Right cardiac atrium (tissue), 5 donors: ENCODE data around the gene WWOX. TPM values are rescaled to one million over a fixed set of nuclear protein-coding genes. Genes with fewer than 3 reads are reported as not detected.

ENCODE experiments used
- ATAC-seq, 2 donors: fragments of 200-7000 bp; cut with Tn5 transposase; one replicate each; pipeline versions ENCODE4 v1.8.0 to v1.9.1; 2020; ENCODE audit warnings: moderate library complexity in 2 of 2, mild to moderate bottlenecking in 1 of 2
- DNase-seq, 3 donors: peaks; one replicate each; pipeline ENCODE4 v3.0.0-alpha.2; 2020
- H3K27ac ChIP-seq: one replicate; pipeline ENCODE4 v1.5.1; 2013; ENCODE audit warnings: mild to moderate bottlenecking, low read length, control low read depth, moderate library complexity
- H3K27me3 ChIP-seq: one replicate; pipeline ENCODE4 v1.6.1; 2013; ENCODE audit not compliant: control insufficient read depth, insufficient read depth
- H3K4me1 ChIP-seq: one replicate; pipeline ENCODE4 v1.6.1; 2013; ENCODE audit warnings: low read length; ENCODE audit not compliant: control insufficient read depth, insufficient read depth
- H3K4me3 ChIP-seq: one replicate; pipeline ENCODE4 v1.5.1; 2013; ENCODE audit warnings: low read length, control low read depth
- H3K9me3 ChIP-seq: one replicate; pipeline ENCODE4 v1.6.1; 2013; ENCODE audit warnings: low read length; ENCODE audit not compliant: control insufficient read depth
- WGBS: extraction: QIAGEN DNeasy Blood & Tissue Kit; methylation state at CpG from one replicate; pipeline ENCODE4 v1.1.7; 2013; 5-methylcytosine and 5-hydroxymethylcytosine counted together
- intact Hi-C, 4 donors: fragments of 100-400 bp; cut with DNase I; formaldehyde crosslinking; loops; one replicate each; pipeline versions ENCODE4 v1.11.0 to v1.14.0; 2022 to 2023
- polyA plus RNA-seq: library from polyadenylated mRNA; stranded (reverse); fragments of 200-250 nt; gene quantifications from one replicate; pipeline ENCODE4 v1.2.3, GENCODE V29; 2013
- total RNA-seq, 4 donors: library from RNA; stranded (reverse); fragmentation: NEBNext Ultra II Directional; extraction: Animal tissue kit (Norgen Biotek cat#: 25700); gene quantifications; one replicate each; pipeline ENCODE4 v1.2.1, GENCODE V29; 2021
- donor health status: healthy with polysubstance abuse.
- donor health status: DM: no; HTN: yes; CAD: no.
- donor health status: DM: no; HTN: no; CAD: no.
- donor health status: DM: no; HTN: yes; CAD: no; lungs with severe emphysema.
- donor health status: DM: yes; HTN: yes; CAD: no.

WWOX gene
- total and polyA plus RNA-seq, 5 donors: 6.0 to 14.9 (median 13.1) TPM

GRCh38 chr16:79092846-79093245 is 993.4 kb downstream of the WWOX start:
- peaks cover 2% of the 10 kb centered on the region for H3K4me1 ChIP-seq
- intact Hi-C loops: no loop called here

GRCh38 chr16:79093554-79093967 is 994.1 kb downstream of the WWOX start:
- intact Hi-C loops: no loop called here
- DNase-seq (peak; percentile 22 to 64 (median 57)), ATAC-seq (peak; percentile 41 to 56)
- 76% methylated on average over 10 of the region's 10 CpGs for WGBS
- Histone ChIP-seq H3K27me3 (peaks cover 3% of the 10 kb centered on the region), H3K4me1 (peaks cover 2% of the 10 kb centered on the region), H3K27ac (no peak overlapping the region), H3K4me3 (no peak overlapping the region), H3K9me3 (no peaks in the 10 kb centered on the region)

More at GRCh38 chr16:79092846-79093245, 993.4 kb downstream of the WWOX start:
- Histone ChIP-seq H3K27me3 (peaks cover 3% of the 10 kb centered on the region), H3K27ac (no peak overlapping the region), H3K4me3 (no peak overlapping the region), H3K9me3 (no peaks in the 10 kb centered on the region)
- no peak for ATAC-seq
- WGBS: 95% methylated on average over 5 of the region's 5 CpGs
- DNase-seq: no peak

- ATAC-seq: peak in 1 of 2 donors; percentile 22
- no peaks in the 10 kb centered on the region for H3K4me1 ChIP-seq
- intact Hi-C loops: no loop called here
- peaks cover 3% of the 10 kb centered on the region for H3K27me3 ChIP-seq
- H3K27ac ChIP-seq: no peak overlapping the region
- WGBS: 84% methylated on average over 7 of the region's 7 CpGs
- H3K9me3 ChIP-seq: no peaks in the 10 kb centered on the region
- no peak overlapping the region for H3K4me3 ChIP-seq
- DNase-seq: no peak
These were observed 996.8 kb downstream of the WWOX start for GRCh38 chr16:79096246-79096645.

GRCh38 chr16:79097166-79097565 is 997.7 kb downstream of the WWOX start:
- H3K9me3 ChIP-seq: no peaks in the 10 kb centered on the region
- intact Hi-C loops: no loop called here
- 74% methylated on average over 7 of the region's 7 CpGs for WGBS
- no peak overlapping the region for H3K27ac ChIP-seq
- H3K4me3 ChIP-seq: no peak overlapping the region
- DNase-seq: no peak
- H3K4me1 ChIP-seq: no peaks in the 10 kb centered on the region
- no peak for ATAC-seq
- peaks cover 3% of the 10 kb centered on the region for H3K27me3 ChIP-seq

- Histone ChIP-seq H3K9me3 (no peaks in the 10 kb centered on the region), H3K4me1 (no peaks in the 10 kb centered on the region), H3K27ac (no peak overlapping the region), H3K4me3 (no peak overlapping the region), H3K27me3 (peaks cover 3% of the 10 kb centered on the region)
- 88% methylated on average over 7 of the region's 7 CpGs for WGBS
- intact Hi-C loops: no loop called here
- ATAC-seq (no peak), DNase-seq (no peak)
These were observed 998.3 kb downstream of the WWOX start for GRCh38 chr16:79097771-79098170.

- Histone ChIP-seq H3K27me3 (peaks cover 3% of the 10 kb centered on the region), H3K27ac (no peak overlapping the region), H3K4me1 (no peaks in the 10 kb centered on the region), H3K4me3 (no peak overlapping the region), H3K9me3 (no peaks in the 10 kb centered on the region)
- WGBS: 82% methylated on average over 3 of the region's 3 CpGs
- no peak for ATAC-seq
- no peak for DNase-seq
- intact Hi-C loops: no loop called here
These were observed 999.5 kb downstream of the WWOX start for GRCh38 chr16:79098907-79099306.

- intact Hi-C loops: no loop called here
- no peak for DNase-seq
- no peak overlapping the region for H3K4me3 ChIP-seq
These were observed 1000.3 kb downstream of the WWOX start for GRCh38 chr16:79099716-79100115.

GRCh38 chr16:79100447-79100846 is 1001.0 kb downstream of the WWOX start:
- H3K9me3 ChIP-seq: no peaks in the 10 kb centered on the region
- intact Hi-C loops: no loop called here
- no peaks in the 10 kb centered on the region for H3K4me1 ChIP-seq
- DNase-seq: no peak
- 85% methylated on average over 8 of the region's 8 CpGs for WGBS
- H3K27ac ChIP-seq: no peak overlapping the region
- ATAC-seq: no peak
- no peak overlapping the region for H3K4me3 ChIP-seq
- no peaks in the 10 kb centered on the region for H3K27me3 ChIP-seq

More at GRCh38 chr16:79099716-79100115, 1000.3 kb downstream of the WWOX start:
- Histone ChIP-seq H3K27ac (no peak overlapping the region), H3K27me3 (peaks cover 3% of the 10 kb centered on the region), H3K4me1 (no peaks in the 10 kb centered on the region), H3K9me3 (no peaks in the 10 kb centered on the region)
- no peak for ATAC-seq
- WGBS: 86% methylated on average over 2 of the region's 2 CpGs

GRCh38 chr16:79101491-79101890 is 1002.0 kb downstream of the WWOX start:
- no peaks in the 10 kb centered on the region for H3K4me1 ChIP-seq
- WGBS: 79% methylated on average over 5 of the region's 5 CpGs
- intact Hi-C loops: no loop called here
- H3K27ac ChIP-seq: no peak overlapping the region
- DNase-seq: no peak
- no peaks in the 10 kb centered on the region for H3K9me3 ChIP-seq
- no peak overlapping the region for H3K4me3 ChIP-seq
- H3K27me3 ChIP-seq: no peaks in the 10 kb centered on the region
- ATAC-seq: no peak

GRCh38 chr16:79104567-79104966 is 1005.1 kb downstream of the WWOX start:
- DNase-seq: no peak
- Histone ChIP-seq H3K27me3 (no peaks in the 10 kb centered on the region), H3K27ac (no peak overlapping the region), H3K4me3 (no peak overlapping the region), H3K4me1 (no peaks in the 10 kb centered on the region), H3K9me3 (no peaks in the 10 kb centered on the region)
- intact Hi-C loops: no loop called here
- WGBS: 74% methylated on average over 10 of the region's 10 CpGs
- no peak for ATAC-seq

GRCh38 chr16:79107301-79107700 is 1007.8 kb downstream of the WWOX start:
- DNase-seq: no peak
- Histone ChIP-seq H3K4me3 (no peak overlapping the region), H3K27me3 (no peaks in the 10 kb centered on the region), H3K4me1 (peaks cover 5% of the 10 kb centered on the region), H3K27ac (no peak overlapping the region), H3K9me3 (no peaks in the 10 kb centered on the region)
- ATAC-seq: no peak
- intact Hi-C loops: no loop called here
- 91% methylated on average over 7 of the region's 7 CpGs for WGBS

GRCh38 chr16:79109771-79110170 is 1010.3 kb downstream of the WWOX start:
- 92% methylated on average over 5 of the region's 5 CpGs for WGBS
- intact Hi-C loops: no loop called here
- no peaks in the 10 kb centered on the region for H3K27me3 ChIP-seq
- ATAC-seq: no peak
- H3K4me3 ChIP-seq: no peak overlapping the region
- H3K27ac ChIP-seq: no peak overlapping the region
- no peak for DNase-seq
- no peaks in the 10 kb centered on the region for H3K9me3 ChIP-seq
- H3K4me1 ChIP-seq: peaks cover 5% of the 10 kb centered on the region
